GM12873 (cell line): ENCODE measurements around the gene SYT7.

ENCODE experiments used
- TF ChIP-seq, protein P1 (sequence below): IDR thresholded peaks from 2 replicates; pipeline ENCODE4 v1.5.1; 2012; ENCODE audit warnings: low read depth, mild to moderate bottlenecking, moderate library complexity, low read length, control low read depth; ENCODE audit not compliant: insufficient read depth; ENCODE audit errors: missing control alignments

SYT7 gene

DNA sequence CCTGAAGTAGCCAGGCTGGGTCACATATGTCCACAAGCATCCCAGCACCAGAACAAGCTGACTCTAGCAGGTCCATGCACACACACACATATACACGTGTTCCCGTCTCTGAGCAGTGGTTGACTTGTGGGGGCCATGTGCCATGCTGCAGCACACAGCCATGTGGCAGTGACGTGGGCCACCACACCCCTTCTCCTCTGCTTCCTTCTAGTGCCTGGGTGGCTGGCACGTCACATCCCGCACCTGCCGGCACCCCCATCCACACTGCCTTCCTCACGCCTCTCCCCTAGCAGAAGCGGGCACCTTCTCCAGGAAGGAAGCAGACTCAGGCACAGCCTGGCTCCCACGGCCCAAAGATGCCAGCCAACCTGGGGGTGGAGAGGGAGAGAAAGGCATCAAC is 9.5 kb downstream of the SYT7 start:
- TF ChIP-seq, protein P1, sequence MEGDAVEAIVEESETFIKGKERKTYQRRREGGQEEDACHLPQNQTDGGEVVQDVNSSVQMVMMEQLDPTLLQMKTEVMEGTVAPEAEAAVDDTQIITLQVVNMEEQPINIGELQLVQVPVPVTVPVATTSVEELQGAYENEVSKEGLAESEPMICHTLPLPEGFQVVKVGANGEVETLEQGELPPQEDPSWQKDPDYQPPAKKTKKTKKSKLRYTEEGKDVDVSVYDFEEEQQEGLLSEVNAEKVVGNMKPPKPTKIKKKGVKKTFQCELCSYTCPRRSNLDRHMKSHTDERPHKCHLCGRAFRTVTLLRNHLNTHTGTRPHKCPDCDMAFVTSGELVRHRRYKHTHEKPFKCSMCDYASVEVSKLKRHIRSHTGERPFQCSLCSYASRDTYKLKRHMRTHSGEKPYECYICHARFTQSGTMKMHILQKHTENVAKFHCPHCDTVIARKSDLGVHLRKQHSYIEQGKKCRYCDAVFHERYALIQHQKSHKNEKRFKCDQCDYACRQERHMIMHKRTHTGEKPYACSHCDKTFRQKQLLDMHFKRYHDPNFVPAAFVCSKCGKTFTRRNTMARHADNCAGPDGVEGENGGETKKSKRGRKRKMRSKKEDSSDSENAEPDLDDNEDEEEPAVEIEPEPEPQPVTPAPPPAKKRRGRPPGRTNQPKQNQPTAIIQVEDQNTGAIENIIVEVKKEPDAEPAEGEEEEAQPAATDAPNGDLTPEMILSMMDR, result no peak

DNA sequence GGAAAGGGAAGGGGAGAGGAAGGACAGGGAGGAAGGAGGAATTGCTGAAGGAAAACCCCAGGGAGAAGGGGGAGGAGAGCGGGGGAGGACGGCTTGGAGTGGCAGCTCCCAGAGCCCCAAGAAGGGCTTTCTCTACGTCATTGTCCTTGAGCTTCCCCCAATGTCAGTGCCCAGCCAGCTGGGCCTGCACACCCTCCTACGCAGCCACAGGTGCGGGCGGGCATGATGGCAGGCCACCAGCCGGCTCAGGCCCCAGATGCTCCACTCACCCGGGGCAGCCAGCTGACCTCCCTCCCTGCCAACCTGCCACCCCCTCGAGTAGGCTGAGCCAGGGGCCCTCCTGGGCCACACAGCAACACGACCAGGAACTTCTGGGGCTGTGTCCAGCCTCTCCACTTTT is 11.2 kb downstream of the SYT7 start:
- TF ChIP-seq, protein P1, result no peak

DNA sequence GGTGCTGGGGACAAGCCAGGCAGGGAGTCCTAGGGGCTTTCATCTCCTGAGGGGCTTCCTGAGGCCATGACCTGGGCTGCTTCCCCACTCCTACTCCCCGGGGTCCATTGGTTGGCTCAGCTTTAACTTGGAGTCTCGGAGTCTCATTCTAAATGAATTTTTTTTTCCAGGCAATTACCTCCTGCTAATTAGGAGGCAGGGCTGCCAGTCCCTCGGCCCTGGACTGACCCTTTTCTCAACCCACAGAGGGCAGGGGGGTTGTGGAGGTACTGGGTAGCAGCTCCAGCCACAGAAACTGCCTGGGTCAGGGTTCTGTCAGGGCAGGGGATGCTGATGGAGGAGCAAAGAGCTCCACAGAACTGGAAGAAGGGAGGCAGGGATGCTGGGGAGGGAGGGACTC is 11.9 kb downstream of the SYT7 start:
- TF ChIP-seq, protein P1, result no peak

DNA sequence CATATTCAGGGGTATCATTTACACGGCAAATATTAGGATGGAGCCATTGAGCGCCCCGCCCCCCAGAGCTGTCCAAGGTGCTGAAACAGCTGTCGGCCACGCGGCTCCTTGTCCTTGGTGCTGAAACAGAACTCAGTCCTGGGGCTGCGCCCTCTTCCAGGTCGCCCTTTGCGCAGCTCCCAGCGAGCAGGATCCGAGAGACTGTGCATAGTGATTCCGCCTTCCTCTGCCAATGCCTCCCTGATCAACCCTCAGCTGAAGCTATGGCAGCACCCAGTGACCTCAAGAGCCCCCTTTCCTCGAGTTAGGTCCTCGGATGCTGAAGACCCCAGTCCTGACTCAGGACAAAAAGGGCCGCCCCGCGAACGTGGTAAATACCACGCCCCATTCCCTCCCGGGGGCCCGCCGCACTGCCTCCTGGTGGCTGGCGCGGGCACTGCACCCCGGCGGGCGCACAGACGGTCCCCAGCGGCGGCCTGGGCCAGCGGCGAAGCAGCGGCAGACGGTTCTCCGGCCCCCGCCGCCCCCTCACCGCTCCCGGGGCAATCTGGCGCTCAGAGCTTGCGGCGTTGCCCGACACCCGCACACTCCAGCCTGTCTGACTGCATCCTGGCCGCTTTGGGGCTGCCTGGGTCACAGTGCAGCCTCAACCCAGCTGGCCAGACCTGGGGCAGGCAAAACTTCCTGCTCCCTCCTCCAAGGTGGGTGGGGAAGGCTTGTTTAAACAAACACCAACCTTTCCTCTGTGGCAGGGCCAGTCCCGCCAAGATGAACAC is 13.4 kb downstream of the SYT7 start:
- TF ChIP-seq, protein P1, result peak; percentile 51

DNA sequence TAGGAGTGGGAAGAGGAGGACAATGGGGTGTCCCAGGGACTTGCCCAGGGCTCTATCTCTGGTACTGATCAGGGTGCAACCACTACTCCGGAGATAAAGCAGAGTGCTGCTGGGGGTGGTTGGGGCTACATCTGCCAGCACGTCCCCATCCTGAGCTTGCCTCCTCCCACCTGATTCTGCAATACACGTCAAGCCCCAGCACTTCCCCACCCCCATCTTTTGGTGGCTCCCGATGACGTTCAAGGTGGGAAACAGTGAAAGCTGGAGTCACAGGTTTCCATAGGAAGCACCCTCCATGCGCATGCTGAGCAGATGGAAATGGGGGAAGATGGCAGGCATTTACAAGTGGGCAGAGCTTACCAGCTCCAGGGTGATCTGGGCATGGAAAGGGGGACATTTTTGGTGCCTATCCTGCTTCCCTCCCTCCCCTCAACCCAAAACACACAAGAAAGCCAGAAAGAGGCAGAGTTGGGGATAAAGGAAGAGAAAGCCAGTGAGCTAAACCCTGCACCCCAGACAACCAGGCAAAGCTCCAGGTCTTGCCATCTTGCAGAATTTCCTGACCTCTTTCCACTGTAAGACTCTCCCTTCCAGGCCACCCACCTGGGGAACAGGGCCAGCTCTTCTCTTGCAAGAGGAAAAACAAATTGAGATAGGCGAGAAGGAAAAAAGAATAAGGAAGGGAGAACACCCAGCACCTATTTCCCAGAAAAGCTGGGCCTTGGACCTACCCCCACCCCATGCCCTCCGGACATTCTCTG is 15.8 kb downstream of the SYT7 start:
- TF ChIP-seq, protein P1, result no peak

DNA sequence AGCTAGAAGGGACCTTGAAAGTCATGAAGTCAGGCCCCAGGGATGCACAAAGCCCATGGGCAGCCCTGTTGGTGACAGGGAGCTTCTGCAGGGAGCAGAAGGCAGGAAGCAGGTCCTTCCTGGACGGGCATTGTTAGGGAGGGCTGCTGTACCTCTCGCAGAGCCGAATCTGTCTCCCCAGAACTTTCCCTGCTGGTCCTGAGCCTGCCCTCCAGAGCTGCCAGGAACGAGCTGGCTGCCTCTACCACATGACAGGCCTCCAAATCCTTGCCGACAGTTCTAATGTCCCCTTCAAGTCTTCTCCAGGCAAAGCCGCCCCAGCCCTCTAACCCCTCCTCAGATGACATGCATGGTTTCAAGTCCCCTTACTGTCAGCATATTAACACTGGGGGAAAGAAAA is 20.1 kb downstream of the SYT7 start:
- TF ChIP-seq, protein P1, result no peak

DNA sequence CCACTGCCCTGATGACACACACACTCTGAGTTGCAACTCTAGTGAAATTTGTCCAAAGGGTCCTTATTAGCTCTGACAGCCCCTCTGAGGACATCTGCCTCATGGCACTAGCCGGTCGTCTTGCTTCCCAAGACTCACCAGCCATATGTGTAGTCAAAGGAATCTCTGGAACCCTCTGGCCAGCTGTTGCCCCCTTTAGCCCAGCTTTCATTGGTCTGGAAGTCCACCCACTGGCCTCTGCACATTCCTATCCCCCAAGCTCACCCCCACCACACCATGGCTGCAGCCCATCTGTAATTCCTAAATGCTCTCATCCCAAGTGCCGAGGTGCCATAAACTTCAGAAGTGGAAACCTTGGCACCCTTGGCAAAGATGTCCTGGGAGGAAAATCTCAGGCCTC is 24.3 kb downstream of the SYT7 start:
- TF ChIP-seq, protein P1, result no peak
